ENCODE data around the gene KLC4. TPM values are rescaled to one million over a fixed set of nuclear protein-coding genes. Genes with fewer than 3 reads are reported as not detected.

KLC4 gene
- total and polyA plus RNA-seq, 9 of the 15 experiments (the other 6 are each of a cell fraction or from before 2014, with no cell fraction given) = 1.7 to 16.2 (median 7.7) TPM

GRCh38 chr6:43115365-43115764 lies 55.9 kb downstream of the KLC4 start (continued):
- TF ChIP-seq ZNF398 (CRISPR knock-in tag; IDR thresholded peaks at IDR 0.05) = no peak
- TF ChIP-seq NR4A1 (CRISPR knock-in tag; IDR thresholded peaks at IDR 0.05) = no peak
- peak; percentile 86 for TF ChIP-seq NR4A1 (tag; IDR thresholded peaks at IDR 0.05)
- peak; percentile 25; the same call in 1 of the 2 replicates for TF ChIP-seq HDAC2 (IDR thresholded peaks at IDR 0.05)
- peak; percentile 59 for TF ChIP-seq ARID1B (IDR thresholded peaks at IDR 0.05)
- TF ChIP-seq KLF6 (CRISPR knock-in tag; IDR thresholded peaks at IDR 0.05; ENCODE audit: borderline replicate concordance) = peak; percentile 39; the same call in 1 of the 2 replicates
- TF ChIP-seq SAP30 (IDR thresholded peaks at IDR 0.05; ENCODE audit: borderline replicate concordance, insufficient read depth, low read depth, low read length, poor library complexity, severe bottlenecking) = no peak
- TF ChIP-seq TBP (optimal IDR thresholded peaks at IDR 0.05; ENCODE audit: low read depth, low read length) = no peak
- 0 out of 2 replicates have a peak, but pooled peaks have one; percentile 41 for TF ChIP-seq ZBTB17 (CRISPR knock-in tag; IDR thresholded peaks at IDR 0.05)
- 0 out of 2 replicates have a peak, but pooled peaks have one; percentile 13 for TF ChIP-seq GATA2 (CRISPR knock-in tag; IDR thresholded peaks at IDR 0.05)
- TF ChIP-seq FOXO4 (CRISPR knock-in tag; IDR thresholded peaks at IDR 0.05) = no peak
- no peak for TF ChIP-seq HNRNPUL1 (IDR thresholded peaks at IDR 0.05; ENCODE audit: low read length)
- TF ChIP-seq SETDB1 (IDR thresholded peaks at IDR 0.05; ENCODE audit: low read length) = no peak
- TF ChIP-seq TAF7 (tag; IDR thresholded peaks at IDR 0.05) = 0 out of 2 replicates have a peak, but pooled peaks have one; percentile 11
- no peak for TF ChIP-seq HNRNPK (IDR thresholded peaks at IDR 0.05; ENCODE audit: low read depth, low read length, poor library complexity, severe bottlenecking)
- peak; percentile 31; the same call in 1 of the 2 replicates for TF ChIP-seq ETV1 (tag; conservative IDR thresholded peaks at IDR 0.05; ENCODE audit: low read depth)
- peak in 2 of 3 experiments; percentile 18 to 72 for TF ChIP-seq YY1 (IDR thresholded peaks at IDR 0.05; ENCODE audit: borderline replicate concordance in 1 of 3, control insufficient read depth in 1 of 3, extremely low read depth in 1 of 3, insufficient read depth in 3 of 3, insufficient read length in 1 of 3, insufficient replicate concordance in 2 of 3, low read depth in 1 of 3, low read length in 2 of 3)
- TF ChIP-seq VEZF1 (CRISPR knock-in tag; IDR thresholded peaks at IDR 0.05) = 0 out of 2 replicates have a peak, but pooled peaks have one; percentile 31
- TF ChIP-seq C11orf30 (IDR thresholded peaks at IDR 0.05; ENCODE audit: low read depth) = peak; percentile 85
- 0 out of 2 replicates have a peak, but pooled peaks have one; percentile 47 for TF ChIP-seq ZNF668 (CRISPR knock-in tag; IDR thresholded peaks at IDR 0.05)
- TF ChIP-seq XRCC3 (IDR thresholded peaks at IDR 0.05) = no peak
- peak; percentile 54 for TF ChIP-seq ZNF395 (CRISPR knock-in tag; IDR thresholded peaks at IDR 0.05)
